ENCODE results near the gene PARVA. TPM values are rescaled to one million over a fixed set of nuclear protein-coding genes. Genes with fewer than 3 reads are reported as not detected.

Gene PARVA
- total and polyA plus RNA-seq, 2 experiments from 2014 or later: 37.4 to 46.2 TPM

- 92% methylated on average over 4 of the region's 4 CpGs for WGBS (ENCODE audit: low lambda C conversion rate, missing lambda C conversion rate)
- Histone ChIP-seq H3K27ac (no peak overlapping the region), H3K36me3 (replicated peaks; ENCODE audit: insufficient read depth, low read depth) (no peaks in the 10 kb centered on the region), H3K79me2 (peaks cover 88% of the 10 kb centered on the region), H3K4me2 (no peak overlapping the region), H3K9me3 (ENCODE audit: low read depth) (no peaks in the 10 kb centered on the region), H3K4me3 (no peak overlapping the region), H4K20me1 (ENCODE audit: insufficient read depth, poor library complexity, severe bottlenecking) (no peaks in the 10 kb centered on the region), H2AFZ (no peak overlapping the region), H3K4me1 (ENCODE audit: insufficient read depth) (peaks cover 29% of the 10 kb centered on the region), H3K27me3 (no peaks in the 10 kb centered on the region), H3K9me2 (replicated peaks; ENCODE audit: insufficient read depth) (no peaks in the 10 kb centered on the region)
- no peak for DNase-seq (ENCODE audit: low spot score)
- TF ChIP-seq EZH2phosphoT487 (IDR thresholded peaks at IDR 0.05; ENCODE audit: low read depth, severe bottlenecking, unreplicated experiment): no peak
- TF ChIP-seq CTCF (IDR thresholded peaks at IDR 0.05; ENCODE audit: poor library complexity): no peak
- no peak for TF ChIP-seq EZH2 (IDR thresholded peaks at IDR 0.05; ENCODE audit: borderline replicate concordance)
Observed at GRCh38 chr11:12408156-12408770, 30.9 kb downstream of the PARVA start.

GRCh38 chr11:12409621-12410005, 32.2 kb downstream of the PARVA start:
- Histone ChIP-seq H4K20me1 (ENCODE audit: insufficient read depth, poor library complexity, severe bottlenecking) (no peaks in the 10 kb centered on the region), H3K79me2 (peaks cover 87% of the 10 kb centered on the region), H3K4me2 (no peak overlapping the region), H3K36me3 (replicated peaks; ENCODE audit: insufficient read depth, low read depth) (no peaks in the 10 kb centered on the region), H2AFZ (no peak overlapping the region), H3K27ac (peak overlapping the region; percentile 30), H3K4me1 (ENCODE audit: insufficient read depth) (peaks cover 33% of the 10 kb centered on the region), H3K27me3 (no peaks in the 10 kb centered on the region), H3K9me3 (ENCODE audit: low read depth) (no peaks in the 10 kb centered on the region), H3K9me2 (replicated peaks; ENCODE audit: insufficient read depth) (no peaks in the 10 kb centered on the region), H3K4me3 (no peak overlapping the region)
- WGBS (ENCODE audit: low lambda C conversion rate, missing lambda C conversion rate): 66% methylated on average over 3 of the region's 3 CpGs
- TF ChIP-seq EZH2phosphoT487 (IDR thresholded peaks at IDR 0.05; ENCODE audit: low read depth, severe bottlenecking, unreplicated experiment) (no peak), CTCF (IDR thresholded peaks at IDR 0.05; ENCODE audit: poor library complexity) (no peak), EZH2 (IDR thresholded peaks at IDR 0.05; ENCODE audit: borderline replicate concordance) (no peak)
- no peak for DNase-seq (ENCODE audit: low spot score)

- Histone ChIP-seq H2AFZ (no peak overlapping the region), H3K79me2 (peaks cover 87% of the 10 kb centered on the region), H3K4me3 (no peak overlapping the region), H3K4me1 (ENCODE audit: insufficient read depth) (peaks cover 39% of the 10 kb centered on the region), H4K20me1 (ENCODE audit: insufficient read depth, poor library complexity, severe bottlenecking) (no peaks in the 10 kb centered on the region), H3K27ac (peak overlapping the region; percentile 30), H3K4me2 (peak overlapping the region; percentile 40), H3K36me3 (replicated peaks; ENCODE audit: insufficient read depth, low read depth) (no peaks in the 10 kb centered on the region), H3K27me3 (no peaks in the 10 kb centered on the region), H3K9me3 (ENCODE audit: low read depth) (no peaks in the 10 kb centered on the region), H3K9me2 (replicated peaks; ENCODE audit: insufficient read depth) (no peaks in the 10 kb centered on the region)
- WGBS (ENCODE audit: low lambda C conversion rate, missing lambda C conversion rate): 50% methylated on average over 10 of the region's 10 CpGs
- TF ChIP-seq CTCF (IDR thresholded peaks at IDR 0.05; ENCODE audit: poor library complexity): peak; percentile 22
- TF ChIP-seq EZH2phosphoT487 (IDR thresholded peaks at IDR 0.05; ENCODE audit: low read depth, severe bottlenecking, unreplicated experiment): no peak
- no peak for DNase-seq (ENCODE audit: low spot score)
Observed at GRCh38 chr11:12410006-12410728, 32.8 kb downstream of the PARVA start.
